ENCODE results near the gene ANK2.

- no peak for TF ChIP-seq CTCF (conservative IDR thresholded peaks at IDR 0.05; ENCODE audit: low read length)
- no peak for TF ChIP-seq EZH2phosphoT487 (IDR thresholded peaks at IDR 0.05; ENCODE audit: borderline replicate concordance, low read depth, low read length)
Observed at GRCh38 chr4:113371111-113371510, 321.7 kb downstream of the ANK2 start.
